Measurements from ENCODE around the gene ZNF473.

The ZNF473 gene

GRCh38 chr19:50025794-50026549, at the start of gene ZNF473:
ZNF473 (plus strand) TSS chr19:50026005; CDS start chr19:50031083, 5,078 bp downstream.
- peak; percentile 96 to 98 for DNase-seq

GRCh38 chr19:49976496-49976895, 49.3 kb upstream of the ZNF473 start:
- DNase-seq, result no peak

DNA sequence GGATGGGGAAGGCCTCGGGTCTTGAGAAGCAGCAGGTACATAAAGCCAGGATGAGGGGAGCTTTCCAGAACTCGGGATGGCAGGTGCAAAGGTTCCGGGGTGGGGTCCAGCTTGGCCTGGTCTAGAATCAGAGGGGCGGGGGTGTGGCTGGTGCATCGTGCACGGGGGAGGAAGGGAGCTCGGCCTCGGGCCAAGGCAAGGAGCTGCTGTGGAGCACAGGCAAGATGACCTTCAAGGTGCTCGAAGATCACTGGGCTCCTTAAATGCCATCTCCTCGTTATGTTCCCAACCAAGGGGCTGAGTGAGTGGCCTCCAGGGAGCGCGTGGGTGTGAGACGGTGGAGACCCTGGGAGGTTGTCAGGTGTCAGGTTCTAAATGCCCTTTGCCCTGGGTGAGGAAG, 48.7 kb upstream of the ZNF473 start:
- no peak for DNase-seq

DNA sequence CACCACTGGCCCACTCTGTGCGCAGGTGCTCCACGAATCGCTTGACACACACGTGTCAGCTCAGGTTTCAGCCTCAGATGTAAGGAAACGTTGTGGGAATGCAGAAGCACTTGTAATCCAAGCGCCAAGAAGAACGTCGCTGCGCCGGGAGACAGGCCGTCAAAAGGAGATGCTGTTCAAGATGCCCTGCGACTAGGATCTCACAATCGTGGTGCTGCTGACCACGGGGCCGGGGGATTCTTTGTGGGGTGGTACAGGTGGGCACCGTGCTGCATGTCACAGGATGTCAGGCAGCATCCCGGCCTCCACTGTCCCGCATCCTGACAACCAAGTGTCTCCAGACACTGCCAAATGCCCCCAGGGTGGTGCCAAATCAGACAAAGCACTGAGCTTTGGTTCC, 47.9 kb upstream of the ZNF473 start:
- no peak for DNase-seq

- DNase-seq, result no peak
These were observed 47.5 kb upstream of the ZNF473 start for GRCh38 chr19:49978324-49978723.

DNA sequence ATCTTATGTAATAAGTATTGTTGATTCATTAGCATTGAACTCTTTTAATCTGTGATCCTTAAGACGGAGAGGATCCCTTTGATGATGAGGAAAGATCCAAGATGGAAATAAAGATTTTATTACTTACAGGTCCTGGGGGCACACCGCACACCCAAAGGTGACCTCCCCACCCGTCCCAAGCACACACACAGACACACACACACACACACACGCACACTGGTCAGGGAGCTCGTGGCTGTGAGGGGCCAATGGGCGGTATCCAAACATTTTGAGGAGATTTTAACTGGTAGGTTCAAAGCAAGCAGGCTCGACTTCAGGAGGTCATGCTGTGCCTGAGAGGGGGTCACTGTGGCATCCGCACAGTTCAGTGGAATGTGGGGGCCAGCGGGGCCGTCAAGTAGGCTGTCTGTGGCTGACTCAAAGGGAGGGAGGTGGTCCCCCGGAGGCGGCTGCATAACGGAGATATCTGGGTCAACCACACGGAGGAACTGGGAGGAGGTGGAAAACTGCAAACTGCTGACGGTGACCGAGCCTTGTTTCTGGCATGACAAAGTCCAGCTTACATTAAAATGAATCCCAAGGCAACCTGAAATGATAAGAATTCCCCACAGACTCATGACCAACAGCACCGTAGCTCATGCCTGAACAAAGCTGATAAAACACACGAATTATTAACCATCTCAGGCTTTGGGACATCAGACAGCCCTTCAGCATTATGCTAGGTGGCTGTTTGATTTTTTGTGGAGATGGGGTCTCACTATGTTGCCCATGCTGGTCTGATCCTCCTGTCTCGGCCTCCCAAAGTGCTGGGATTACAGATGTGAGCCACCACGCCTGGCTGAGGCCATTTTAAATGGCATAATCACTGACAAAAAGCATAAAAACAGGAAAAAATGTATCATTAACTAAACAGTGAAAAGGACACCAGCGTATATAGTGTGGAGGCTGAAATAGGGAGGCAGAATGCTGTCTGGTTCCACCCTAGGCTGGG, 43.9 kb upstream of the ZNF473 start:
- DNase-seq, result no peak

DNA sequence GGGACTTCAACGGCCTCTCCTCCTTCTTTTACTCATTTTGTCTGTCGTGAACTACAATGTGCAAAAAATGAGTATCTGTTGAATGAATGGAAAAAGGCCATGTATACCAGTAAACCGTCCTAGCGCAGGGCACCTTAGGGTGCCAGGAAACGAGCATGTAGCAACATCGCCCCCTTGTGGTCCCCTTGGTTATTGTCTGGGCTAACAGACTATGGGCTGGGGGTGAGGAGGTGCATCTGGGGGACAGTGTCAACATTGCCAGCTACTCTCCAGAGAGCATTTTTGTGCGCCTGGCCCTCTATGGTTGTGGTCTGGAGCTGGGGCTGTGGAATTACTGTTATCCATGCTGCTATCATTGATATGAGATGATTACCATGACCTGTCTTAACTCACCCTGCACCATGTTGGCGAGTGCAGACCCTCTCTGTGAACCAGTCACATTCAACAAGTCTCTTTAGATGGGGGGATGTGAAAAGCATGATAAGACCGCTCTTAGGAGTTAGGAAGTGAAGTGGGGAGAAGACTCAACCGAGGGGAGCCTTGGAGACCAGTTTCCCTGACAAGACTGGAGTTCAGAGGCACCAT, 42.1 kb upstream of the ZNF473 start:
- DNase-seq, result peak in 1 of 2 donors; percentile 31

GRCh38 chr19:49984491-49984890, 41.3 kb upstream of the ZNF473 start:
- no peak for DNase-seq

GRCh38 chr19:49985871-49986270, 39.9 kb upstream of the ZNF473 start:
- no peak for DNase-seq

GRCh38 chr19:49986354-49986753, 39.5 kb upstream of the ZNF473 start:
- no peak for DNase-seq

DNA sequence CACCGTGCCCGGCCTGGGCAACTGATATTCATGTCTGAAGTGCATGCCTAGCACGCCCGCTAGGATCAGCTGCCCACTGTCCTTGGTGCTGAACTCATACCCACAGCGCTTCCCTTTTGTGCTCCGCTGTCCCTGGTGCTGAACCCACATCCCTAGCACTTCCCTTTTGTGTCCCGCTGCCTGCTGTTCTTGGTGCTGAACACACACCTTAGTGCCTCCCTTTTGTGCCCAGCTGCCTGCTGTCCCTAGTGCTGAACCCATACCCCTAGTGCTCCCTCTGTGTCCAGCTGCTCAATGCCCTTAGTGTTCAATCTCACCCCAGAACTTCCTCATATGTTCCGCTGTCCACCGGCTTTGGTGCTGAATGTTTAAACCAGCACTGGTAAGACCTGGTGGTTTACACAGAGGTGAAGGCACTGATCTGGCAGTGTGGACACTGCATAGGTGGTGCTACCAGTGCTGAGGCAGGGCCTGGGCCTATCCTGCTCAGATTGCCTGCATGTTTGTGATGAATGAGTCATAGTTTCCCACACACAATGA, 38.6 kb upstream of the ZNF473 start:
- DNase-seq, result peak; percentile 39 to 66

GRCh38 chr19:49988007-49988406, 37.8 kb upstream of the ZNF473 start:
- DNase-seq, result no peak

- no peak for DNase-seq
These were observed 37.4 kb upstream of the ZNF473 start for GRCh38 chr19:49988433-49988832.

DNA sequence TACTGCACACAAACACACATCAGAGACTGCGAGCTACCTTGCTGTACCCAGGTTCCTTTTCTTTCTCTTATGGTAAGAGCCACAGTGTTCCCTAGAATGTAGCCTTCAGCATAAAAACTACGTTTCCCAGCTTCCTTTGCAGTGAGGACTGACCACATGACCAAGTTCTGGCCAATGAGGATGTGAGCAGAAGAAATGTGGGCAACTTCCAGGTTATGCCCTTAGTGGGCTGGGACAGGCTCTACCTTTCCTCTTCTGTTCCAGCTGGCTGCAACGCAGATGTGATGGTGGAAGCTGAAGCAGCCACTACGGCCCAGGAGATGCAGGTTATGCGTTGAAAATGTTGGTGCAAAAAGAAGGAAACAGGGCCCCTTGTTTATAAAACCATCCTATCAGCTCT, 28.1 kb upstream of the ZNF473 start:
- DNase-seq, result peak in 1 of 2 donors; percentile 10

DNA sequence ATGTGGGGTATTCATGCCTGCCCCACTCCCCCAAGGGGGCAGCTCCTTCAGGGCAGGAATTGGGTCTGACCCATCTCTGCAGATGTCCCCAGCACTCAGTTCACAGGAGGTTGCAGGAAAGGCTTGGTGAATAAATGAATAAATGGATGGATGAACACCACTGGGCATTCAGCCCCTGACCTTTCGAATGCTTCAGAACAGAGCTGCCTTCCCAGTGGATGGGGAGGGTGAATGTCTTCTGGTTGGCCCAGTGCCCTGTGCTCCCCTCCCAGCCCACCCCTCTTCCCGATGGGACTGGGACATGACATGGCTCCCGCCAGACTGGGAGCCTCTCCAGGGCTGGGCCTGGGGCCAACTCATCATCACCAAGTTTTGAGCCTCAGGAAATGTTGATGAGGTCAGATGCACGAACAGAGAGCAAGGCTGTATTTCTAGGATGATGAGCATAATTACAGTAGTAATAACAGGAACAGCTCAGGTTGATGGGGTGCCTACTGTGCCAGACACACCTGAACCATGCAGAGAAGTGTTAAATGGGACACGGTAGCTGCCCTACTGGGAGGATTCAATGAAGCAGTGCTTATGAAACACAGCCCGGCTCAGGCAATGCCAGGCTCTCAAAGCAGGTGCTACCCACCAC, 26.3 kb upstream of the ZNF473 start:
- DNase-seq, result no peak

DNA sequence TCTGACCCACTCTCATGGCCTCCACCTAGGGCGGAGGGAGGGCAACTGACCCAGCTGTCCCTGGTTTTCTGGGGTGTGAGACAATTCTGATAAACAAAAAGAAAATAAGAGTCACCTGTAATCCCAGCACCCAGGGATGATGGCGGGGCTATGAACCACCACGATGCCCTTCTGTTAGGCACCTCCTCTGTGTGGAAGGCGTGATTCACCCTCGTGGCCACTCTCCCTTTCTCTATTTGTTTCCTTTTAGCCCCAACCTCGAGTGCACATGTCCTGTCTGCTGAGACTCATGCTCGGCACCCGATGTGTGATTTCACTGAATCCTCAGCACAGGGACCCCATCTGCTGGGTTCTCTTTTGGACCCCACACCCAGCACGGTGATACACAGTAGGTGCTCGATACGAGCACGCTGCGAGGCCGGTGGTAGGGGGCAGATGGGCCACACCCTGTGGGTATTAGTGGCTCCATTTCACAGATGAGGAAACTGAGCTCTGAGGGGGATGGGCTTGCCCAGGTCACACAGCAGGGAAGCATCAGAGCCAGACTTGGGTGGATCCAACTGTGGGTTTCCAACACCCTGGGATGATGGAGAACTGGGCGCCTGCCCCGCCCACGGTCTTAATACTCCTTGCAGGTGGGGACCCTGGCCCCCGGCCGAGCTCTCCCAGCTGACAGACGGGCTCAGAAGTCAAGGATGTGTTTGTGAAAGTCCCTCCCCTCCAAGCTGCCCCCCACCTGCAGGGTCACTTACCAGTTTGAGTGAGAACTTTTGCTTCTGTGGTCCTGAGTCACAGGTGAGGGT, 25.6 kb upstream of the ZNF473 start:
- DNase-seq, result no peak

- DNase-seq, result no peak
These were observed 24.8 kb upstream of the ZNF473 start for GRCh38 chr19:50000841-50001557.

DNA sequence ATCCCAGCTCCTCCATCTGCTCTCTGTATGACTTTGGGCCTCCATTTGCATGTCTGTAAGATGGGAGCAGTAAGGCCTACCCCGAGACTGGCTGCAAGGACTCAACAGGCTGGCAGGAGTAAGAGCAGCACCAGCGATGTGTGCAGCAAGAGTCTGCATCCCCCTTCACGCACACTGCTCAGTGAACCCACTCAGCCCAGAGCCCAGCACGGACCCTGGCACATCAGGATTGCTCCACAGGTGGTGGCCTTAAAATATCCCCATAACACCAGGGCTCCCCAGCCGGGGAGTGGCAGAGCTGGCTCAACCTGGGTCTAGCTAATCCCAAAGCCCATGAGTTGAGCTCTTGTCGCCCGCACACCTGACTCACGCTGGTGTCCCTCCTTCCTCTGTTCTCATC, 24.0 kb upstream of the ZNF473 start:
- DNase-seq, result no peak

- no peak for DNase-seq
These were observed 23.3 kb upstream of the ZNF473 start for GRCh38 chr19:50002386-50002960.

DNA sequence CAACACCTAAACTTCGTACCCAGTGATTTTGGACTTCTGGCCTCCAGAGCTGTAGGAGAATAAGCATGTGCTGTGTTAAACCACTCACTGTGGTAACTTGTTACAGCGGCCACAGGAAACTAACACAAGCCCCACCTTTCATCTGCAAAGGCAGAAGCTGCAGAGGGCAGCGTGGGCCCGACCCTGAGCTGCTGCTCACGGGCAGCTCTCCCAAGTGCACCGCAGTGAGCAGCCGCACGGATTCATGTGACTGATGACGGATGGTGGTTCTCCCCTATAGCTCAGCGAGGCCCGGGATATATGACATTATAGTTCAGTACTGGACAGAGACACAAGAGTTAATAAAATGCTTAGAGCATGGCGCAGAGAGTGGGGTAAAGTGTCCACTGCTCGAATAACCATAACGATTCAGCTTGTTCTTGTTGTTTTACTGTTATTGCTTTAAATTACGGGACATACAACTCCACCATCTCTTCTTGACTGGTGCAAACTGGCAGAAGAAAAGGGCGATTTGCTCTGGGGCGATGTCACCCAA, 22.5 kb upstream of the ZNF473 start:
- no peak for DNase-seq
